GM23338 (cell line): ENCODE data around the gene WNT9A. TPM values are rescaled to one million over a fixed set of nuclear protein-coding genes. Genes with fewer than 3 reads are reported as not detected.

ENCODE experiments used
- ATAC-seq: fragments of 200-7000 bp; cut with Tn5 transposase; 3 replicates; pipeline ENCODE4 v1.9.1; 2020
- DNase-seq: peaks from one replicate; pipeline ENCODE4 v3.0.0-alpha.2; 2015; ENCODE audit warnings: low spot score
- H2AFZ ChIP-seq: fragments of 200-600 bp; sonication (generic); 2 replicates; pipeline ENCODE4 v1.8.0; 2016; ENCODE audit warnings: antibody characterized with exemption, mild to moderate bottlenecking, moderate library complexity
- H3F3A ChIP-seq: fragments of 200-600 bp; sonication (generic); replicated peaks from 2 replicates; pipeline ENCODE4 v1.8.0; 2017; ENCODE audit warnings: antibody characterized with exemption, mixed run types, low read depth
- H3K27ac ChIP-seq: fragments of 200-600 bp; sonication (generic); 2 replicates; pipeline ENCODE4 v1.6.1; 2016; ENCODE audit warnings: low read depth
- H3K27me3 ChIP-seq: fragments of 200-600 bp; sonication (generic); 2 replicates; pipeline ENCODE4 v1.8.0; 2016; ENCODE audit warnings: mild to moderate bottlenecking, mixed run types, moderate library complexity; ENCODE audit not compliant: insufficient read depth
- H3K36me3 ChIP-seq: fragments of 200-600 bp; sonication (generic); 2 replicates; pipeline ENCODE4 v1.8.0; 2016; ENCODE audit warnings: mild to moderate bottlenecking; ENCODE audit not compliant: insufficient read depth
- H3K4me1 ChIP-seq: fragments of 200-600 bp; sonication (generic); 2 replicates; pipeline ENCODE4 v1.8.0; 2016; ENCODE audit warnings: mild to moderate bottlenecking, moderate library complexity; ENCODE audit not compliant: insufficient read depth
- H3K4me2 ChIP-seq: fragments of 200-600 bp; sonication (generic); 2 replicates; pipeline ENCODE4 v1.7.1; 2017; ENCODE audit warnings: mixed run types
- H3K4me3 ChIP-seq: fragments of 200-600 bp; sonication (generic); 2 replicates; pipeline ENCODE4 v1.6.1; 2016; ENCODE audit warnings: mixed run types
- H3K79me2 ChIP-seq: fragments of 200-600 bp; sonication (generic); replicated peaks from 2 replicates; pipeline ENCODE4 v1.8.0; 2017; ENCODE audit warnings: mild to moderate bottlenecking; ENCODE audit not compliant: insufficient read depth
- H3K9me2 ChIP-seq: fragments of 200-600 bp; sonication (generic); 2 replicates; pipeline ENCODE4 v1.8.0; 2017; ENCODE audit not compliant: insufficient read depth
- H4K20me1 ChIP-seq: fragments of 200-600 bp; sonication (generic); replicated peaks from 2 replicates; pipeline ENCODE4 v1.8.0; 2017; ENCODE audit warnings: mild to moderate bottlenecking; ENCODE audit not compliant: insufficient read depth
- H3K27ac Mint-ChIP-seq: 2 replicates; pipeline ENCODE4 v1.8.0; 2020; ENCODE audit warnings: inconsistent platforms, mild to moderate bottlenecking, moderate library complexity, mixed read lengths
- H3K27me3 Mint-ChIP-seq: 3 replicates; pipeline ENCODE4 v1.8.0; 2022; ENCODE audit warnings: low read depth, mild to moderate bottlenecking, moderate library complexity, mixed read lengths, inconsistent platforms; ENCODE audit not compliant: insufficient read depth, poor library complexity
- H3K36me3 Mint-ChIP-seq: 3 replicates; pipeline ENCODE4 v1.8.0; 2021; ENCODE audit warnings: low read depth, mild to moderate bottlenecking, inconsistent platforms, moderate library complexity, mixed read lengths
- H3K4me1 Mint-ChIP-seq: 3 replicates; pipeline ENCODE4 v1.8.0; 2020; ENCODE audit warnings: mild to moderate bottlenecking, inconsistent platforms, mixed read lengths
- H3K4me3 Mint-ChIP-seq: 3 replicates; pipeline ENCODE4 v1.8.0; 2021; ENCODE audit warnings: moderate library complexity, mild to moderate bottlenecking, inconsistent platforms, mixed read lengths
- H3K9me3 Mint-ChIP-seq: 3 replicates; pipeline ENCODE4 v1.8.0; 2020; ENCODE audit warnings: moderate library complexity, mild to moderate bottlenecking, inconsistent platforms, mixed read lengths
- CREB1 ChIP-seq: fragments of 250-450 bp; sonication (Bioruptor Pico); IDR thresholded peaks from 2 replicates; pipeline ENCODE4 v1.5.0; 2020; ENCODE audit warnings: low read depth, mild to moderate bottlenecking, moderate library complexity
- CTCF ChIP-seq, 2 experiments: fragments of 200-600 bp in 1 of 2; sonication (generic) in 1 of 2; conservative IDR thresholded peaks; 2 replicates each; pipeline versions ENCODE4 v1.5.1 to v1.6.1; 2016 to 2017; ENCODE audit warnings: antibody characterized with exemption in 2 of 2, low read depth in 2 of 2, mild to moderate bottlenecking in 2 of 2, moderate library complexity in 1 of 2
- ETS1 ChIP-seq: IDR thresholded peaks from 2 replicates; pipeline ENCODE4 v1.6.1; 2016; ENCODE audit warnings: antibody characterized with exemption
- EZH2 ChIP-seq: fragments of 200-600 bp; sonication (generic); IDR thresholded peaks from one replicate; pipeline ENCODE4 v1.8.0; 2017; ENCODE audit warnings: antibody characterized with exemption, mild to moderate bottlenecking, low read depth; ENCODE audit not compliant: unreplicated experiment
- EZH2phosphoT487 ChIP-seq: fragments of 200-600 bp; sonication (generic); IDR thresholded peaks from one replicate; pipeline ENCODE4 v1.8.1; 2018; ENCODE audit warnings: antibody characterized with exemption; ENCODE audit not compliant: unreplicated experiment
- JUNB ChIP-seq: IDR thresholded peaks from one replicate; pipeline ENCODE4 v1.6.1; 2016; ENCODE audit warnings: antibody characterized with exemption; ENCODE audit not compliant: unreplicated experiment
- POLR2AphosphoS5 ChIP-seq: IDR thresholded peaks from 2 replicates; pipeline ENCODE4 v1.6.1; 2016; ENCODE audit warnings: antibody characterized with exemption, low read depth
- STAT1 ChIP-seq: IDR thresholded peaks from one replicate; pipeline ENCODE4 v1.6.1; 2016; ENCODE audit warnings: antibody characterized with exemption; ENCODE audit not compliant: unreplicated experiment
- ZNF114 ChIP-seq: fragments of 250-450 bp; sonication (Bioruptor Pico); IDR thresholded peaks from 2 replicates; pipeline ENCODE4 v1.5.0; 2020; ENCODE audit warnings: mild to moderate bottlenecking, moderate library complexity
- ZNF331 ChIP-seq: fragments of 250-450 bp; sonication (Bioruptor Pico); IDR thresholded peaks from 2 replicates; pipeline ENCODE4 v1.5.0; 2020; ENCODE audit warnings: low read depth, mild to moderate bottlenecking, moderate library complexity
- ZNF462 ChIP-seq: fragments of 250-450 bp; sonication (Bioruptor Pico); IDR thresholded peaks from 2 replicates; pipeline ENCODE4 v1.5.0; 2020; ENCODE audit warnings: mild to moderate bottlenecking, moderate library complexity
- polyA plus RNA-seq: library from polyadenylated mRNA; unstranded; fragments of >200 nt; fragmentation: Nextera tagmentation; extraction: Ambion mirVana; gene quantifications from 2 replicates; pipeline ENCODE4 v1.2.1, GENCODE V29; 2016
- total RNA-seq: library from RNA; depleted of rRNA; stranded (reverse); fragments of >200 nt; shearing (Covaris generic); gene quantifications from 2 replicates; pipeline ENCODE4 v1.2.3, GENCODE V29; 2014

WNT9A gene
- total and polyA plus RNA-seq, 2 experiments from 2014 or later, result 0.06 to 2.0 TPM

GRCh38 chr1:227952374-227953021 is 4.8 kb upstream of the WNT9A start (continued):
- TF ChIP-seq CTCF (conservative IDR thresholded peaks at IDR 0.05; ENCODE audit: low read depth in 2 of 2), result no peak
- TF ChIP-seq CREB1, result no peak
- no peak for TF ChIP-seq EZH2phosphoT487
- TF ChIP-seq STAT1, result no peak
- TF ChIP-seq POLR2AphosphoS5, result no peak

GRCh38 chr1:227951624-227952373 is 4.1 kb upstream of the WNT9A start:
- H4K20me1 ChIP-seq, result no peaks in the 10 kb centered on the region
- peaks cover 24% of the 10 kb centered on the region for H3K27me3 Mint-ChIP-seq
- peaks cover 33% of the 10 kb centered on the region for H3K27me3 ChIP-seq
- no peak overlapping the region for H2AFZ ChIP-seq
- H3F3A ChIP-seq, result 0 out of 2 replicates have a peak, but pooled peaks cover 3% of the 10 kb centered on the region
- no peaks in the 10 kb centered on the region for H3K9me2 ChIP-seq
- ATAC-seq (no peak), DNase-seq (no peak)
- H3K27ac Mint-ChIP-seq, result no peak overlapping the region
- peaks cover 6% of the 10 kb centered on the region; the same call in 1 of the 2 replicates for H3K4me1 ChIP-seq
- no peak overlapping the region for H3K4me3 Mint-ChIP-seq
- H3K79me2 ChIP-seq, result no peaks in the 10 kb centered on the region
- H3K9me3 Mint-ChIP-seq, result peaks cover 7% of the 10 kb centered on the region; the same call in 1 of the 3 replicates
- H3K4me1 Mint-ChIP-seq, result peaks cover 6% of the 10 kb centered on the region
- no peak overlapping the region for H3K27ac ChIP-seq
- no peak overlapping the region for H3K4me3 ChIP-seq
- no peak overlapping the region for H3K4me2 ChIP-seq
- no peaks in the 10 kb centered on the region for H3K36me3 Mint-ChIP-seq
- H3K36me3 ChIP-seq, result no peaks in the 10 kb centered on the region
- TF ChIP-seq ETS1 (no peak), STAT1 (no peak), JUNB (no peak), EZH2 (no peak), ZNF462 (no peak), ZNF114 (CRISPR knock-in tag) (no peak), CREB1 (no peak), ZNF331 (CRISPR knock-in tag) (no peak)
